GM19452 (cell line): ENCODE measurements around the gene CHAF1A.

Source experiments
- ATAC-seq: cut with Tn5 transposase; IDR thresholded peaks from one replicate; pipeline ENCODE4 v1.9.1; 2021; ENCODE audit not compliant: unreplicated experiment

The CHAF1A gene

GRCh38 chr19:4453232-4454179 lies 51.1 kb downstream of the CHAF1A start:
- no peak for ATAC-seq

DNA sequence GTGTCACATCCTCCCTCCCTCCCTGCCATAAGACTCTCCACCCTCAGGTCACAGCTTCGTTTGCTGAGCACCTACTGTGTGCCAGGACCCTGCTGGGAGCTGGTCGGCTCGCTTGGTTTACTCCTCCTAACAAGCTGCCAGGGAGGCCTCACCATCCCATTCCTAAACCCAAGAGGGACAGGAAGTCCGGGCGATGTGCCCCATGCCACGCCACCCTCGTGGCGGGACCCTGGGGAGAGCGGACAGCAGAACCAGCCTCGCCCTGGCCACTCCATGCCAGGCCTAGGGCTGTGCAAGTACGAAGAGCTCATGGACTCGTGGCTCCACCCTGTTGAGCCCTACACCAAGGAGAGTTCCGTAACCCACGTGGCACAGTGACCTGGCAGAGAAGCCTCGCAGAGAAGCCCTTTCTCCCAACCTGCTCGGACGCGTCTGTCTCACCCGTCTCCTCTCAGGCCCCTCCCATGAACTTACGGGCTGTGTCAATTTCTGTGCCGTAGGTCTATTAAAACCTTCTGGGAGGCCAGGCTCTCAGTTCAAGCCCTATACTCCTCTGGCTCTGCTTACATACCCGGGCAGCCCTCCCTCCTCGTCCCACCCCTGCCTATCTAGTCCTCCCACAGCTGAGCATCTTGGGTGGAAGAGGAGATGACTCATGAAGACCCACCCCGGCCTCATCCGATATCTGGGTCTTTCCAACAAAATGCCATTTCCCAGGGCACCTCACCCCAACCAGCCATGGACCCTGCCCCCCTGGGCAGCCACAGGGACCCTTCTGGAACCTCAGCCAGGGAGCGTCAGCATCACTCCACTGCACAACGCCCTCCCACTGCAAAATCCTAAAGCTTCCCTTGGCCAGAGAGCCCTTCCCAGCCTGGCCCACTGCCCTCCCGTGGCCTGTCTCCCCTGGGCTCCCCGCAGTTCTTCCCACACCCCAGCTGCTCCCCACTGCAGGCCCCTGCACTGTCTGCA lies 52.6 kb downstream of the CHAF1A start:
- no peak for ATAC-seq

DNA sequence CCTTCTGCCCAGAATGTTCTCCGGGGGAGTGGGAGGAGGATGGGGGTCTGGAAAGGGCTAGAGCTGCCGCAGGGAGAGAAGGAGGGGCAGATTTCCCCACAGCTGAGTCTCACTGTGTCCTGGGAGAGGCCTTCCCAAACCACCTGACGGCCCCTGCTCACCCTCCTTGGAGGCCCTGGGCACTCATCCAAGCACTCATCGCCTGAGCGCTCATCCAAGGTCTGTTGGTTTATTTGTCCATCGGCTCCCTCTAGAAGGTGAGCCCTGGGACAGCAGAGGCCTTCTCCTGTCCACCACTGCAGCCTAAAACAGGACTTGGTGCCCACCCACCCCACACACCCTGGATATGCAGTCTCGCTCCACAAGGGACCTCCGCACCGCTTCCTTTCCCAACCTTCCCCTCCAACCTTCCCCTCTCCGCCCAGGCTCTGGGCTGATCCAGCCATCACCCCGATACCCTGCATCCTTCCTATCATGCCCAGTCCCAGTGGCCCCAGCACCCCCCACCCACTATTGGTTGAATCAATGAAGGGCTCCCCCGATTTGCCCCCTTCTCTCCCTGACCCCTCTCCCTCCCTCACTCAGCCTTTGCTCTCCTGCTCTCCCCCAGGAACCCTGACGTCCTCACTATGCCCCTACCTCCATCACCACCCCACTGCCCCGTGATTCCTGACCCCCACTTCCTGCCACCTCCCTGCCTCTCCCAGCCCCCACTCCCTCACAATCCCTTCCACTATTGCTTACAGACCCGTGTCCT lies 53.5 kb downstream of the CHAF1A start:
- no peak for ATAC-seq

GRCh38 chr19:4456476-4456842 lies 54.0 kb downstream of the CHAF1A start:
- no peak for ATAC-seq

DNA sequence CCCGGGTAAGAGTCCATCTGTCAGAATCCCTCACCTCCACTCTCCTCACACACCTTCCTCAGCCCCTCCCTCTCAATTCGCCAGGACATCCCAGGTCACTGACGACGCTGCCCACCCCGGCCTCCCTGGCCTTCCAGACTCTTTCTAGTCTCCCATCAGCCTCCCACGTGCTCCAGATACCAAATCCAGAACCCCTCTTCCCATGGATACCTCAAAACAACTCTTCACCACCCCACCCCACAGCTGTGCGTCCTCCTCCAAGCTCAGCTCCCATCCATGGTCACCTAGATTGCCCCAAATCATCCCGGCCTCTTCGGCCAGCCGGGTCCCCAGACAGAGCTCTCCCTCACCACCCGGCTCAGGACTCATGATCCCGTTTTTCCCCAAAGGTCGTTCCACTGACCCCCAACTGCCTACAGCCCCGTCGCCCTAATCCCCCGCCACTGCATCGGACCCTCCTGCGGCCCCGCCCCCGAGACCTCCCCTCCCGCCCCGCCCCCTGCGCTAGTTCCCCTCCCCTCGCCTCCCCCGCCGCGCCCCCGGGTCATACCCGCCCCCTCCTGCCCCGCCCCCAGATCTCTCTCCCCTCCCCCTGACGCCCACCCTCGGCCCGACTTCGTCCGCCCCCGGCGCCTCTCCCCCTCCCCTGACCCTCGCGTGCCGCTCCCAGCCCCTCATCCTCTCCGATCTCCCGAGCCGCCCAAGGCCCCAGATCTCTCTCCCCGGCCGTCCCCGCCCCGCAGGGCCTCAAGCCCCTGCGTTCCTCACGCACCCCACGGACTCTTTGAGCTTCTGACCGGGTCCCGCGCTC lies 54.6 kb downstream of the CHAF1A start:
- peak; percentile 14 for ATAC-seq

DNA sequence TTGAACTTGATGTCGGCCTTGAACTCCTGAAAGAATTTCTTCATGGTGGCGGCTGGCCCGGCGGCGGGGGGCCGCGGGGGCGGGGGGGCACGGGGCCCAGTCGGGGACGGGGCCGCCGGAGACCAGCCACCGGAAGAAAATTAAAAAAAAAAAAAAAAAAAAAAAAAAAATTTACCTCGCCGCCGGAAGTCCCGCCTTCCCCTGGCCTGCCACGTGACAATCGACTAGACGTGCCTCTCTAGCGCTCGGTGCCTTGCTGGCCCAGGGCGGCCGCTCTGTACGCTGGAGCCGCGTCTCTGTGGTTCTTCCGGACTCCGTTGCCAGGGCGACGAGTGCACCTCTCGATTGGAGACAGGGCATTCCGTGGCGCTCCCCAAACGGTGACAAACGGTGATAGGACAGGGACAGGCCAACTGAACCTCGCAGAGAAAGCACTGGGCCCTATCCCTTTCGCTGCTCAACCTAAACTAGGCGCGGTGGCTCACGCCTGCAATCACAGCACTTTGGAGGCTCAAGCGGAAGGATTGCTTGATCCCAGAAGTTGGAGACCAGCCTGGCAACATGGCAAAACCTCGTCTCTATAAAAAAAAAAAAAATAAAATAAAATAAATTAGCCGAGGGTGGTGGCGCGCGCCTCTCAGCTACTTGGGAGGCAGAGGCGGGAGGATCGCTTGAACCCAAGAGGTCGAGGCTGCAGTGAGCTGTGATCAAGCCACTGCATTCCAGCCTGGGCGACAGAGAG lies 55.4 kb downstream of the CHAF1A start, which contains the start of gene UBXN6:
TSS of gene UBXN6 (minus strand) at position 141 of the 742 bp plus-strand sequence. CDS start at position 44, 97 bp downstream.
- peak; percentile 83 for ATAC-seq

DNA sequence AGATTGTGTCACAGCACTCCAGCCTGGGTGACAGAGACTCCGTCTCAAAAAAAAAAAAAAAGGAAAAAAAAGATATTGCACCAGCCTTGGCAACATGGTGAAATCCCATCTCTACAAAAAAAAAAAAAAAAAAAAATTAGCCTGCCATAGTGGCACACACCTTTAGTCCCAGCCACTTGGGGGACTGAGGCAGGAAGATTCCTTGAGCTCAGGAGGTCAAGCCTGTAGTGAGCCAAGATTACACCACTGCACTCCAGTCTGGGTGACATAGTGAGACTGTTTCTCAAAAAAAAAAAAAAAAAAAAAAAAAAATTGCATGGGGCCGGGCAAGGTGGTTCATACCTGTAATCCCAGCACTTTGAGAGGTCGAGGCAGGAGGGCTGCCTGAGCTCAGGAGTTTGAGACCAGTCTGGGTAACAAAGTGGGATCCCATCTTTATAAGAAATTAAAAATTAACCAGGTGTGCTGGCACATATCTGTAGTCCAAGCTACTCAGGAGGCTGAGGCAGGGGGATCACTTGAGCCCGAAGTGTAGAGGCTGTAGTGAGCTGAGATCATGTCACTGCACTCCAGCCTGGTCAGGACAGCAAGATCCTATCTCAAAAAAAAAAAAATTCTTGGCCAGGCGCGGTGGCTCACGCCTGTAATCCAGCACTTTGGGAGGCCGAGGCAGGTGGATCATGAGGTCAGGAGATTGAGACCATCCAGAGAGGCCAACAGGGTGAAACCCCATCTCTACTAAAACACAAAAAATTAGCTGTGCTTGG lies 62.6 kb downstream of the CHAF1A start:
- no peak for ATAC-seq

- no peak for ATAC-seq
Observed at GRCh38 chr19:4467835-4468234, 65.4 kb downstream of the CHAF1A start.

GRCh38 chr19:4471403-4472173 lies 69.1 kb downstream of the CHAF1A start:
- ATAC-seq, result peak; percentile 82

- ATAC-seq, result no peak
Observed at GRCh38 chr19:4472174-4472974, 69.9 kb downstream of the CHAF1A start, which contains the start of gene HDGFL2. TSS of gene HDGFL2 (plus strand) at chr19:4472297. CDS start at chr19:4472351, 54 bp downstream.

- no peak for ATAC-seq
Observed at GRCh38 chr19:4473011-4473762, 70.7 kb downstream of the CHAF1A start.

DNA sequence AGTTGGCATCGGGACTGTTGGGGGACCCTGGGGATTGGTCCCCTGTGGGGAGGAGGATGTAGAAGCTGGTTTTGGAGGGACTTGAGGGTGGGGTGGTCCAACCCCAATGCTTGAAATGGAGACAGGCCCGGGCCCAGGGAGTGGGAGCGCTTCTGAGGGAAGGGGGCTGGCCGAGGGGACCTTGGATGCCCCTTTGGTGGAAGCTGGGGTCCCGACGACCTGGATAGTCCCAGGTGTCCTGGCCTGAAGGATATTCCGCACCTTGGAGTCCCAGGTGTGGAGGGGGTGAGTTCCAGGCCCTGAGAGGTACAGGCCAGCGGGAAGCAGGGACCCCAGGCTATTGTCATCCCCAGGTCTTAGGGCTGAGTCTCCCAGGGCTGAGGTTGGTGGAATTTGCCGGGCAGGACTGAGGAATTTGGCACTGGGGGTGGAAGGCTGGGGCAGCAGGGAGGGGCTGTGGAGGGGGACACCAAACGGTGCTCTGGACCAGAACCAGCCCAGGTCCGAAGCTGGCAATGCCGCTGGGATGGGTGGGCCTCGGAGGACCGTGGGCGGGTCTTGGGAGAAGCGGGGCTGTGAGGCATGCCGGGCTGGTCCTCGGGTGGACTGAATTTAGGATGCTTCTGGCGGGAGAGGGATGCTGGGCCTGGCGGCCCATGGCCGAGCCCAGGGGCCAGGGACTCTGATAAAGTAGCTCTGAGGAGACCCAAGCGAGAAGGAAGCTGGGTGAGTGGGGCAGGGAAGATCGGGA lies 71.5 kb downstream of the CHAF1A start:
- no peak for ATAC-seq

- ATAC-seq, result no peak
Observed at GRCh38 chr19:4474514-4475022, 72.1 kb downstream of the CHAF1A start.

DNA sequence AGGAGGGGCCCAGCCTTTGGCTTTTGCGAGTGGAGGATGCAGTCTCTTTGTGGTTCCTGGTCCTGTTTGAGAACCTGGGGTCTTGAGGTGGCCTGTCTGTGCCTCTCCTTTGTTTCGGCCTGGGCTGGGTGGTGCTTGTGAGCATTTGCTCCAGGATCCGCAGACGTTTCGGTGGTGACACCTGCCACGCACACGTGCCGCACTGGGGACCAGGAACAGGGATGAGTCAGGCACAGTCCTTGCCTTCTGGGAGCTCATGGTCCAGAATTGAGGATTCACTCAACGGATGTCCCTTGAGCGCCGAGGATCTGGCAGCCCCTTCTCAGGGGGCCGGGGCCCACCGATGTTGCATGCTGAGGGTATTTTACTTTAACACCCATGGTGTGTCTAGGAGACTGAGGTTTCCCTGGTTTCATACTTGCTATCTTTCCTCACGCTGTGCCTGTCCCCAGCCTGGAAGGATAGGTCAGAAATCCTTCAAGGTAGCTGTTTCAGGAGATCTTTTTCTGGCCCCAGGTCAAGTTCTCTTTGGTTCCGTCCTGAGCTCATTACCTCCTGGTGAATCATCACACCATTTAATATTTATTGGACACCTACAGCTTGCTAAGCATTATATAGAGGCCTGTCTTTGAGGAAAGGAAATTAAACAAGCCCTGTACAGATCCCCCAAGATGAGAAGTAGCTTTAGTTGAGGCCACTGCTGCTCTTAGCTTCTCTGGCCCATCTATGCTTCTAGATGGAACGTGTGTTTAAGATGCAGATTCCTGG lies 74.8 kb downstream of the CHAF1A start:
- ATAC-seq, result no peak
